ENCODE results near the gene BCO2.

- TF ChIP-seq CHD2 (IDR thresholded peaks at IDR 0.05; ENCODE audit: borderline replicate concordance, low read depth, low read length) (no peak), PAX8 (IDR thresholded peaks at IDR 0.05) (no peak), NR2C1 (IDR thresholded peaks at IDR 0.05) (no peak), CEBPB (IDR thresholded peaks at IDR 0.05; ENCODE audit: borderline replicate concordance in 1 of 2, low read depth in 2 of 2, low read length in 2 of 2) (no peak), SUZ12 (IDR thresholded peaks at IDR 0.05; ENCODE audit: unreplicated experiment) (no peak), MTA3 (IDR thresholded peaks at IDR 0.05; ENCODE audit: borderline replicate concordance, low read length) (no peak), STAT3 (IDR thresholded peaks at IDR 0.05; ENCODE audit: low read depth, low read length) (no peak)
Measured at GRCh38 chr11:112179601-112180000, 4.3 kb downstream of the BCO2 start.

Data from GM12878 (cell line).